Thoracic aorta (tissue), 2 donors: ENCODE results near the gene NPW. TPM values are rescaled to one million over a fixed set of nuclear protein-coding genes. Genes with fewer than 3 reads are reported as not detected.

ENCODE experiments used
- ATAC-seq: fragments of 150-250 bp; one replicate; pipeline ENCODE4 v1.8.0; 2017; ENCODE audit warnings: low read depth; ENCODE audit not compliant: insufficient number of reproducible peaks, low FRiP score
- DNase-seq: peaks from one replicate; pipeline ENCODE4 v3.0.0-alpha.2; 2020; ENCODE audit warnings: low spot score
- H3K27ac ChIP-seq, 2 donors: fragments of 200-600 bp; sonication (generic); 1 replicate in 1 of 2; 2 replicates in 1 of 2; pipeline ENCODE4 v1.5.1; 2016; ENCODE audit warnings: mild to moderate bottlenecking in 2 of 2, moderate library complexity in 2 of 2
- H3K27me3 ChIP-seq: fragments of 200-600 bp; sonication (generic); replicated peaks from 2 replicates; pipeline ENCODE4 v1.6.0; 2016; ENCODE audit warnings: mild to moderate bottlenecking; ENCODE audit not compliant: insufficient read depth
- H3K36me3 ChIP-seq: fragments of 200-600 bp; sonication (generic); one replicate; pipeline ENCODE4 v1.5.1; 2016
- H3K4me1 ChIP-seq, 2 donors: fragments of 200-600 bp; sonication (generic); 1 replicate in 1 of 2; 2 replicates in 1 of 2; pipeline versions ENCODE4 v1.5.1 to v1.6.0; 2016; ENCODE audit warnings: low read depth in 2 of 2, mild to moderate bottlenecking in 1 of 2; ENCODE audit not compliant: control insufficient read depth in 1 of 2
- H3K4me3 ChIP-seq: fragments of 200-600 bp; sonication (generic); 2 replicates; pipeline ENCODE4 v1.5.1; 2016; ENCODE audit warnings: mild to moderate bottlenecking
- H3K9me3 ChIP-seq: fragments of 200-600 bp; sonication (generic); 2 replicates; pipeline ENCODE4 v1.5.1; 2016
- total RNA-seq, 2 donors: library from RNA; depleted of rRNA; stranded (reverse); fragments of >200 nt; gene quantifications; one replicate each; pipeline versions ENCODE4 v1.1.0 to v1.2.3, GENCODE V29; 2016
- TF ChIP-seq, protein P1 (sequence below): fragments of 200-600 bp; sonication (generic); IDR thresholded peaks from one replicate; pipeline ENCODE4 v1.5.1; 2019; ENCODE audit warnings: antibody characterized with exemption

Gene NPW
- total RNA-seq, 2 donors from 2014 or later: not detected

DNA sequence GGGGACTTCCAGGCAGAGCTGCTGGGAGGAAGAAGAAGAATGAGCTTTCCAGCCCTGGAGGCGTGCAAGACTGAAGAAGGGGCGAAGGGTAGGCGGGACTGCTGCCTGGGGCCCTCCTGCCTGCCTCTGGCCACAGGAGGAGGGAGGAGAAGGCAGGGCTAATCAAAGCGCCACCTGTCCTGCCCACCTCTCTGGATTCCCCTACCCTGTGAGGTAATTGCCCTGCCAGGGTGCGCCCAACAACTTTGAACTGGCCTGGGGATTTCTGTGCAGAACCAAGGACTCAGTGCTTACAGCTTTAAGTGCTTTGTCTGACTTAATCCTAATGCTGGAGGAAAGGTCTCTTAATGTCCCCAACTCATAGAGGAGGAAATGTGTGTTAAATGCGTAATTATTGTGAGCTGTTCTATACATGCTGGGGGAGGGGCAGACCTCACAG, 38.2 kb upstream of the NPW start, which contains the start of gene NOXO1:
Gene NOXO1, minus strand, starts transcription at position 72 of the 439 bp plus-strand sequence. CDS start 290 bp downstream, outside the sequence.
- DNase-seq: no peak
- Histone ChIP-seq H3K27ac (no peak within 1 kb of the TSS), H3K27me3 (no peaks in the 10 kb centered on the region), H3K4me3 (no peak within 1 kb of the TSS), H3K9me3 (no peaks in the 10 kb centered on the region), H3K4me1 (peaks cover 7 to 18% of the 10 kb centered on the region in 2 donors), H3K36me3 (peaks cover 29% of the 10 kb centered on the region)
- TF ChIP-seq, protein P1, sequence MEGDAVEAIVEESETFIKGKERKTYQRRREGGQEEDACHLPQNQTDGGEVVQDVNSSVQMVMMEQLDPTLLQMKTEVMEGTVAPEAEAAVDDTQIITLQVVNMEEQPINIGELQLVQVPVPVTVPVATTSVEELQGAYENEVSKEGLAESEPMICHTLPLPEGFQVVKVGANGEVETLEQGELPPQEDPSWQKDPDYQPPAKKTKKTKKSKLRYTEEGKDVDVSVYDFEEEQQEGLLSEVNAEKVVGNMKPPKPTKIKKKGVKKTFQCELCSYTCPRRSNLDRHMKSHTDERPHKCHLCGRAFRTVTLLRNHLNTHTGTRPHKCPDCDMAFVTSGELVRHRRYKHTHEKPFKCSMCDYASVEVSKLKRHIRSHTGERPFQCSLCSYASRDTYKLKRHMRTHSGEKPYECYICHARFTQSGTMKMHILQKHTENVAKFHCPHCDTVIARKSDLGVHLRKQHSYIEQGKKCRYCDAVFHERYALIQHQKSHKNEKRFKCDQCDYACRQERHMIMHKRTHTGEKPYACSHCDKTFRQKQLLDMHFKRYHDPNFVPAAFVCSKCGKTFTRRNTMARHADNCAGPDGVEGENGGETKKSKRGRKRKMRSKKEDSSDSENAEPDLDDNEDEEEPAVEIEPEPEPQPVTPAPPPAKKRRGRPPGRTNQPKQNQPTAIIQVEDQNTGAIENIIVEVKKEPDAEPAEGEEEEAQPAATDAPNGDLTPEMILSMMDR: no peak
- no peak for ATAC-seq

DNA sequence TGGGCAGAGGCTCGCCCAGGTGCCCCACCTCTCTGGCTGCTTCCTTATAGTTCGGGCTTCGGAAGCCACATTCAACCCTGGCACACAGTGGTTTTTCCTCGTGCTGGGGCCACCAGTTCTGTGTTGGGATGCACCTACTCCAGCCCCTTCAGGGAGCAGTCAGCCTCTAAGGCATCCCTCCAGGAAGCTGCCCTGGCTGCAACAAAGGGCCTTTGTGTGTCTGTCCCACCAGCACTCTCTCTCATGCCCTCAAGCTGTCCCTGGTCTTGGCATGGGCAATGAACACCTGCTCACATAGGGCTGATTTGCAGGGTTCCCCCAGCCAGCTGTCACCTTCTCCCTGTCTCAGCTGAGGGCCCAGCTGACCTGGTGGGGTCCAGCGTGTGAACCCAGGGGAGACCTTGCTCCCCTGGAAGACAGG, 37.6 kb upstream of the NPW start:
- Histone ChIP-seq H3K4me1 (peaks cover 7 to 18% of the 10 kb centered on the region in 2 donors), H3K9me3 (no peaks in the 10 kb centered on the region), H3K27me3 (no peaks in the 10 kb centered on the region), H3K36me3 (peaks cover 25% of the 10 kb centered on the region), H3K27ac (no peak overlapping the region), H3K4me3 (no peak overlapping the region)
- ATAC-seq (no peak), DNase-seq (no peak)
- TF ChIP-seq, protein P1: no peak

DNA sequence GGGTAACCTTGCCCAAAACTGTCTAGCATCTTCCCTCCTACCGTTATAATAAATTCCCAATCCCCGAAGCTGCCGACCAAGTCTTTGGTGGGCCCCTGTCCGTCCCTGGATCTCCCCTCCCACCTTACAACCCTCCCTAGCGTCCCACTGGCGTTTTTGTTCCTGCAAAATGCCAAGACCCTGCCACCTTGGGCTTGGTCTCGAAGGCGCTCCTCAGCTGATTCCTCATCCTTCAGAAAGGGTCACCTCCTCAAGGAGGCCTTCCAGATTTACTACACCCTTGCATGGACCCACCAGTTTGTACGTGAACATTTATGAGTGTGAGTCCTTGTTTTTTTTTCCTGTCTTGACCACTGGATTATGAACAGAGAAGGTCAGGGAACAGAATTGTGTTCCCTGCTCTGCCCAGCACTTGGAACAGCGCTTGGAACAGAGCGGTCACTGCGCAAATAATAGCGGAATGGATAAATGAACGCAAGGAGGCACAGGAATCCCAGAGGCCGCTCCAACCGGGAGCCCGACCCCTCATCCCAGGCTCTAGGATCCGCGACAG, 36.5 kb upstream of the NPW start:
- no peak for ATAC-seq
- no peaks in the 10 kb centered on the region for H3K27me3 ChIP-seq
- peaks cover 14% of the 10 kb centered on the region for H3K36me3 ChIP-seq
- H3K27ac ChIP-seq: peak overlapping the region in 1 of 2 donors; percentile 53
- H3K4me1 ChIP-seq: peaks cover 7 to 18% of the 10 kb centered on the region in 2 donors
- no peak for DNase-seq
- H3K4me3 ChIP-seq: peak overlapping the region; percentile 92
- H3K9me3 ChIP-seq: no peaks in the 10 kb centered on the region
- TF ChIP-seq, protein P1: no peak

DNA sequence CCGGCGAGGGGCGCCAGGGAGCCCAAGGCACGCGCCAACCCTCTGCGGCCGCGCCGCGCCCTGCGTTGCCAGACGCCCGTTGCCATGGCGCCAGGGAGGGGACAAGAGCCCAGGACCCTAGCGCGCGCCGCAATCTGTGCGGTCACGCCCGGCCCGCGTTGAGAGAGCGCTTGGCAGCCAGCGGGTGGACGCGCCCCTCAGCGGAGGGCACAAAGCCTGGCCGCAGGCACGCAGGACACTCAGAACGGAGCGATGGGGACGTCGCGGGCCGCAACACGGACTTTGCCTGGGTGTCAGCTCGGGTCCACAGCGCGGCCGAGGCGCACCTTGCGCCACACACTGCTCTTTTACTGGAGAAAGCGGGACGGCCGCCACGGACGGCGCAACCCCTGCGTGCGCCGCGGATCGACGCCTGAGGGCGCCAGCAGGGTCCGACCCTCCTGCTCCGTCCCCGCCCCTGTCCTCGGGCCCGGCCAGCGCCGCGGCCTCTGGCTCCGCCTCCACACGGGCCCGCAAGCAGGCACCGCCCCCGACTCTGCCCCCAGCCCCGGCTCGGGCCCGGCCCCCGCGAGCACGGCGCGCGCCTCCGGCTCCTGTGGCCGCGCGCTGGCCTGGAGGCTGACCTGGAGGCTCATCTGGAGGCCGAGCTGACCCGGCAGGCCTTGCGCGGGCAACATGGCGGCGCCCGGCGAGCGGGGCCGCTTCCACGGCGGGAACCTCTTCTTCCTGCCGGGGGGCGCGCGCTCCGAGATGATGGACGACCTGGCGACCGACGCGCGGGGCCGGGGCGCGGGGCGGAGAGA, 35.8 kb upstream of the NPW start, which contains the start of gene GFER:
Gene GFER, plus strand, starts transcription at position 650 of the 803 bp plus-strand sequence. Its CDS starts 26 bp downstream, at position 676.
- TF ChIP-seq, protein P1: peak; percentile 26
- H3K36me3 ChIP-seq: peaks cover 8% of the 10 kb centered on the region
- no peaks in the 10 kb centered on the region for H3K9me3 ChIP-seq
- H3K27ac ChIP-seq: peak within 1 kb of the TSS; percentile 38 to 53
- no peak for DNase-seq
- ATAC-seq: peak; percentile 53
- peak within 1 kb of the TSS; percentile 92 for H3K4me3 ChIP-seq
- H3K27me3 ChIP-seq: no peaks in the 10 kb centered on the region
- H3K4me1 ChIP-seq: peaks cover 7 to 18% of the 10 kb centered on the region in 2 donors
